H1 (cell line): ENCODE results near the gene AKAP9. TPM values are rescaled to one million over a fixed set of nuclear protein-coding genes. Genes with fewer than 3 reads are reported as not detected.

Source experiments
- CTCF ChIA-PET: fragments of 300-600 bp; sonication (Branson Sonifier 250); formaldehyde crosslinking; loops from one replicate; lab custom pipeline; 2021; ENCODE audit not compliant: partially characterized antibody; lab: Charles Lee
- POLR2A ChIA-PET: fragments of 300-600 bp; sonication (Branson Sonifier 250); formaldehyde crosslinking; loops from one replicate; lab custom pipeline; 2021; ENCODE audit warnings: inconsistent platforms; ENCODE audit not compliant: partially characterized antibody; lab: Charles Lee
- DNase-seq, 2 experiments: peaks; one replicate each; pipeline versions ENCODE4 v3.0.0 to v3.0.0-alpha.2; 2010 to 2022; ENCODE audit warnings: low spot score in 2 of 2, low read depth in 1 of 2, mixed read lengths in 1 of 2
- FAIRE-seq: peaks from 2 replicates; lab custom pipeline; 2011; peaks lifted over from hg19 to GRCh38; lab: Jason Lieb, UNC
- H2AFZ ChIP-seq: 2 replicates; pipeline ENCODE4 v1.8.1; 2012; ENCODE audit warnings: low read length, inconsistent platforms
- H2AK5ac ChIP-seq: 2 replicates; pipeline ENCODE4 v1.6.1; 2013; ENCODE audit warnings: low read depth, low read length
- H2BK120ac ChIP-seq: replicated peaks from 2 replicates; pipeline ENCODE3; 2013; ENCODE audit warnings: low read depth, low read length, inconsistent platforms
- H2BK12ac ChIP-seq: 2 replicates; pipeline ENCODE4 v1.6.1; 2013; ENCODE audit warnings: low read depth, low read length
- H2BK15ac ChIP-seq: 2 replicates; pipeline ENCODE4 v1.6.1; 2013; ENCODE audit warnings: low read length
- H2BK20ac ChIP-seq: 2 replicates; pipeline ENCODE4 v1.6.1; 2013; ENCODE audit warnings: low read length
- H2BK5ac ChIP-seq: 2 replicates; pipeline ENCODE4 v1.6.1; 2013; ENCODE audit warnings: low read depth, low read length
- H3K14ac ChIP-seq: 2 replicates; pipeline ENCODE4 v1.6.1; 2013; ENCODE audit warnings: inconsistent platforms; ENCODE audit not compliant: insufficient read length
- H3K18ac ChIP-seq: 2 replicates; pipeline ENCODE4 v1.6.1; 2013; ENCODE audit warnings: low read length; ENCODE audit errors: extremely low read depth
- H3K23ac ChIP-seq: 2 replicates; pipeline ENCODE4 v1.6.1; 2013; ENCODE audit warnings: inconsistent platforms; ENCODE audit not compliant: insufficient read length
- H3K23me2 ChIP-seq: 2 replicates; pipeline ENCODE4 v1.6.1; 2013; ENCODE audit warnings: low read depth, low read length
- H3K27ac ChIP-seq: 2 replicates; pipeline ENCODE4 v1.6.1; 2011; ENCODE audit warnings: low read depth, low read length, inconsistent platforms
- H3K27me3 ChIP-seq, 4 experiments: replicated peaks in 1 of 4; 1 replicate in 1 of 4; 2 replicates in 3 of 4; pipeline versions ENCODE4 v1.6.1 to v1.8.1; 2011 to 2013; ENCODE audit warnings: low read length in 3 of 4, mild to moderate bottlenecking in 3 of 4, inconsistent platforms in 2 of 4, mixed read lengths in 2 of 4, moderate library complexity in 1 of 4; ENCODE audit not compliant: control insufficient read depth in 3 of 4, insufficient read depth in 3 of 4; ENCODE audit errors: extremely low read depth in 1 of 4
- H3K36me3 ChIP-seq, 4 experiments: 2 replicates each; pipeline versions ENCODE4 v1.6.1 to v1.8.1; 2011 to 2013; ENCODE audit warnings: mild to moderate bottlenecking in 4 of 4, low read length in 3 of 4, moderate library complexity in 2 of 4, control low read depth in 1 of 4, inconsistent platforms in 1 of 4; ENCODE audit not compliant: insufficient read depth in 4 of 4, control insufficient read depth in 2 of 4
- H3K4ac ChIP-seq: replicated peaks from 2 replicates; pipeline ENCODE3; 2013; ENCODE audit warnings: low read length, low read depth, mixed read lengths, inconsistent platforms; ENCODE audit not compliant: insufficient read length
- H3K4me1 ChIP-seq, 4 experiments: replicated peaks in 1 of 4; 1 replicate in 1 of 4; 2 replicates in 3 of 4; pipeline versions ENCODE4 v1.6.1 to v1.8.1; 2011 to 2013; ENCODE audit warnings: low read length in 3 of 4, inconsistent platforms in 2 of 4, mixed read lengths in 1 of 4; ENCODE audit not compliant: insufficient read depth in 4 of 4, control insufficient read depth in 3 of 4
- H3K4me2 ChIP-seq, 2 experiments: 2 replicates each; pipeline versions ENCODE4 v1.6.1 to v1.8.1; 2011 to 2013; ENCODE audit warnings: low read depth in 2 of 2, low read length in 2 of 2, control low read depth in 1 of 2, inconsistent platforms in 1 of 2, mild to moderate bottlenecking in 1 of 2; ENCODE audit not compliant: insufficient read depth in 1 of 2
- H3K4me3 ChIP-seq, 4 experiments: fragments of 200-600, 300-600 bp in 1 of 4; sonication (generic), shearing (Covaris generic), sonication (Bioruptor Twin) in 1 of 4; 2 replicates each; pipeline versions ENCODE4 v1.5.1 to v1.8.1; 2011 to 2016; ENCODE audit warnings: low read length in 4 of 4, low read depth in 3 of 4, control low read depth in 2 of 4, inconsistent platforms in 2 of 4, mild to moderate bottlenecking in 2 of 4, mixed read lengths in 1 of 4, moderate library complexity in 1 of 4; ENCODE audit not compliant: insufficient read depth in 2 of 4; ENCODE audit errors: extremely low read depth in 1 of 4
- H3K56ac ChIP-seq: replicated peaks from 2 replicates; pipeline ENCODE3; 2013; ENCODE audit warnings: low read depth, mild to moderate bottlenecking, mixed read lengths, low read length, inconsistent platforms; ENCODE audit not compliant: insufficient read length
- H3K79me1 ChIP-seq: 2 replicates; pipeline ENCODE4 v1.6.1; 2013; ENCODE audit warnings: low read depth, low read length, control low read depth
- H3K79me2 ChIP-seq, 2 experiments: 2 replicates each; pipeline versions ENCODE4 v1.6.1 to v1.8.1; 2012 to 2013; ENCODE audit warnings: low read length in 2 of 2, mild to moderate bottlenecking in 2 of 2, inconsistent platforms in 1 of 2; ENCODE audit not compliant: insufficient read depth in 2 of 2, control insufficient read depth in 1 of 2
- H3K9ac ChIP-seq, 4 experiments: replicated peaks in 1 of 4; 1 replicate in 1 of 4; 2 replicates in 3 of 4; pipeline versions ENCODE4 v1.6.1 to v1.8.1; 2011 to 2013; ENCODE audit warnings: low read depth in 3 of 4, low read length in 3 of 4, control low read depth in 2 of 4, mild to moderate bottlenecking in 2 of 4, moderate library complexity in 2 of 4, inconsistent platforms in 1 of 4; ENCODE audit errors: extremely low read depth in 1 of 4
- H3K9me3 ChIP-seq, 2 experiments: 2 replicates each; pipeline versions ENCODE4 v1.6.1 to v1.8.1; 2012 to 2013; ENCODE audit warnings: mild to moderate bottlenecking in 2 of 2, moderate library complexity in 2 of 2, control low read depth in 1 of 2, inconsistent platforms in 1 of 2, low read depth in 1 of 2, low read length in 1 of 2, mixed read lengths in 1 of 2; ENCODE audit not compliant: insufficient read depth in 2 of 2
- H4K20me1 ChIP-seq, 2 experiments: replicated peaks in 1 of 2; 2 replicates each; pipeline versions ENCODE3 to v1.8.1; 2011 to 2013; ENCODE audit warnings: inconsistent platforms in 2 of 2, low read length in 2 of 2, mild to moderate bottlenecking in 1 of 2; ENCODE audit not compliant: insufficient read depth in 2 of 2, control insufficient read depth in 1 of 2
- H4K5ac ChIP-seq: 2 replicates; pipeline ENCODE4 v1.6.1; 2013; ENCODE audit warnings: low read length, low read depth, mixed read lengths, inconsistent platforms; ENCODE audit not compliant: insufficient read length
- H4K8ac ChIP-seq: 2 replicates; pipeline ENCODE4 v1.8.0; 2013; ENCODE audit warnings: mild to moderate bottlenecking, moderate library complexity, low read length, inconsistent platforms; ENCODE audit not compliant: insufficient read depth; ENCODE audit errors: extremely low read depth
- H4K91ac ChIP-seq: replicated peaks from 2 replicates; pipeline ENCODE3; 2013; ENCODE audit warnings: low read length, mixed read lengths, inconsistent platforms; ENCODE audit not compliant: insufficient read length
- BRCA1 ChIP-seq: IDR thresholded peaks from 2 replicates; pipeline ENCODE4 v1.6.1; 2012; ENCODE audit warnings: low read depth, low read length, improper control_type of control experiment
- CHD2 ChIP-seq: IDR thresholded peaks from 2 replicates; pipeline ENCODE4 v1.6.1; 2012; ENCODE audit warnings: low read length, improper control_type of control experiment
- SP1 ChIP-seq: IDR thresholded peaks from 2 replicates; pipeline ENCODE4 v1.6.1; 2011; ENCODE audit warnings: low read depth, low read length
- polyA plus RNA-seq, 7 experiments: library from polyadenylated mRNA; depleted of rRNA in 3 of 7; stranded (reverse) in 5 of 7; unstranded in 2 of 7; fragments of >200 nt in 5 of 7; fragments of 200-250 nt in 2 of 7; gene quantifications; 1 replicate in 5 of 7; 2 replicates in 1 of 7; 4 replicates in 1 of 7; pipeline versions ENCODE4 v1.2.1 to v1.2.3, GENCODE V29; 2011 to 2013; ENCODE audit warnings: missing spikeins in 2 of 7, mixed read lengths in 2 of 7
- total RNA-seq: library from RNA; stranded (reverse); fragmentation: NEBNext Ultra II Directional; extraction: Animal tissue kit (Norgen Biotek cat#: 25700); gene quantifications from 2 replicates; pipeline ENCODE4 v1.2.1, GENCODE V29; 2021

The AKAP9 gene
- total and polyA plus RNA-seq, 2 of the 8 experiments (the other 6 are each of a cell fraction or from before 2014, with no cell fraction given) = 6.2 to 26.3 TPM

DNA sequence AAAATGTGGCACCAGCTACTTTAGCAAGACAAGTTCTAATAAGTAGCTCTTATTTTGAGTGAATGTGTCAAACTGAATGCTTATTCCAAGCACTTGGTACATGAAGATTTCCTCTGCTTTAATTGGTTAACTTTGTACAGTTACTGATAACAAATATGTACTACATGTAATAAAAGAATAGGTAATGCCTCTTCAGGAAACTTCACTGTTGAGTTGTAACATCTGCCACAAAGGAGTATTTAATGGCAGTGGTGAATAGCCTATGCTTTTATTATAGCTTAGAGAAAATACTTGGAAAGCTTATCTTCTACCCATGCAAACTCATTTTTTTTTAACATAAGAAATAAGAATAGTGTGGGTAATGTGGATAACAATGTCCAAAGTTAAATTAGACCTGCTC is 111.0 kb downstream of the AKAP9 start:
- no peak overlapping the region for H2BK12ac ChIP-seq
- no peaks in the 10 kb centered on the region for H3K23me2 ChIP-seq
- TF ChIP-seq BRCA1 = no peak
- TF ChIP-seq CHD2 = no peak
- no peak for TF ChIP-seq SP1
- no peak overlapping the region for H4K5ac ChIP-seq
- H3K79me2 ChIP-seq = no peaks in the 10 kb centered on the region
- no peak overlapping the region for H3K4me3 ChIP-seq
- H3K27me3 ChIP-seq = peaks cover 0 to 1% (median 0%) of the 10 kb centered on the region in 4 experiments; a peak in 1 of 7 replicates
- H3K4ac ChIP-seq = no peak overlapping the region
- no peak overlapping the region for H3K27ac ChIP-seq
- H3K36me3 ChIP-seq = peaks cover 0 to 3% (median 2%) of the 10 kb centered on the region in 4 experiments; a peak in 1 of 8 replicates
- H3K56ac ChIP-seq = no peak overlapping the region
- CTCF ChIA-PET = interaction anchor here (1.1 to 1.5 kb wide), 3 partner anchors 9 to 199 kb away, joined by 3 to 5 read pairs (median 5); no protein-coding TSS in a partner anchor
- no peak overlapping the region for H3K9ac ChIP-seq
- no peak overlapping the region for H2BK15ac ChIP-seq
- no peak overlapping the region for H4K8ac ChIP-seq
- no peak overlapping the region for H2AK5ac ChIP-seq
- no peak overlapping the region for H2AFZ ChIP-seq
- H2BK120ac ChIP-seq = no peak overlapping the region
- no peak overlapping the region for H2BK20ac ChIP-seq
- no peak overlapping the region for H2BK5ac ChIP-seq
- FAIRE-seq = no peak
- no peak overlapping the region for H3K14ac ChIP-seq
- no peaks in the 10 kb centered on the region for H4K20me1 ChIP-seq
- no peak overlapping the region for H3K23ac ChIP-seq
- no peaks in the 10 kb centered on the region for H3K9me3 ChIP-seq
- POLR2A ChIA-PET = no interaction called here
- no peak overlapping the region for H3K18ac ChIP-seq
- no peaks in the 10 kb centered on the region for H3K79me1 ChIP-seq
- H3K4me2 ChIP-seq = no peak overlapping the region
- no peak for DNase-seq
- no peaks in the 10 kb centered on the region for H3K4me1 ChIP-seq
- no peak overlapping the region for H4K91ac ChIP-seq
